DOHH2 (cell line): ENCODE measurements around the gene BOD1L1.

Experiments
- EZH2phosphoT487 ChIP-seq: fragments of 200-600 bp; sonication (generic); IDR thresholded peaks from 2 replicates; pipeline ENCODE4 v1.6.1; 2017; ENCODE audit warnings: borderline replicate concordance, mild to moderate bottlenecking, antibody characterized with exemption, low read length, moderate library complexity, mixed read lengths
- TF ChIP-seq, protein P1 (sequence below): fragments of 200-600 bp; sonication (generic); IDR thresholded peaks from one replicate; pipeline ENCODE4 v1.5.1; 2014; ENCODE audit warnings: antibody characterized with exemption, mild to moderate bottlenecking, low read depth, low read length; ENCODE audit not compliant: poor library complexity, severe bottlenecking

DNA sequence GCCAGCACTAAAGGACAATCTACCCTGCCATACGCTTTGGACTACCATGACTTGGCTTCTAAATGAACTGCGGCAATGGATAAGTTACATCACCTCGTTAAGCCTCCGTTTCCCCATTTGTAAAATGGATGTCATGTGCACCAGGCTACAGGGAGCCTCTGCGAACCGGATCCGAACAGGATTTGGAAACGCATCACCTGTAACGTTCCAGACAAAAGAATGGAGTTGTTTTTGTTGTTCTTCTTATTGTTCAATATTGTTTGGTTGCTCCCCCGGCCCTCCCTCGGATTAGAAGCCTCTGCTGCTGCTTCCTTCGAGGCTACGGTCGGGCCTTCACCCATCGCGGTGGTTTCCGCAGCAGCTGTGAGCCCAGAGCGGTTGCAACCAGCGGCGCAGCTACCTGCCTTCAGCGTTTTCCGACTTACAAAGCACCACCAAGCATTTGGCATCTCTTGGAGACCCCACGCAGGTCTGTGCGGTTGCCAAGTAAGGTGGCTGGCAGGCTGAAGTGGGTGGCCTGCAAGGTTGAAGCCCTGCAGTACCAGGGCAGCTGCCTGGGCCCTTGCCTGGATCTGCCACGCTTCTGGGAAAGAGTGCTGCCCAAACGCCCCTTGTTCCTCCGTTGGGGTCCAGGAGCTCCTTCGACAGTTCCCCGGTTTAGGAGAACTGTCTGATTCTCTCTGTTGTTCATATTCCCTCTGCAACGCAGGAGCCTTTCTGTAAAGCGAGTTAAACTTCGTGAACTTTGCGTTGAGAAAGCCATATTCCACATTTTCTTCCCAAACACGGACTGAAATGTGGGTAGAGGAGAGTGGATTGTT, 90.3 kb downstream of the BOD1L1 start:
- TF ChIP-seq, protein P1, sequence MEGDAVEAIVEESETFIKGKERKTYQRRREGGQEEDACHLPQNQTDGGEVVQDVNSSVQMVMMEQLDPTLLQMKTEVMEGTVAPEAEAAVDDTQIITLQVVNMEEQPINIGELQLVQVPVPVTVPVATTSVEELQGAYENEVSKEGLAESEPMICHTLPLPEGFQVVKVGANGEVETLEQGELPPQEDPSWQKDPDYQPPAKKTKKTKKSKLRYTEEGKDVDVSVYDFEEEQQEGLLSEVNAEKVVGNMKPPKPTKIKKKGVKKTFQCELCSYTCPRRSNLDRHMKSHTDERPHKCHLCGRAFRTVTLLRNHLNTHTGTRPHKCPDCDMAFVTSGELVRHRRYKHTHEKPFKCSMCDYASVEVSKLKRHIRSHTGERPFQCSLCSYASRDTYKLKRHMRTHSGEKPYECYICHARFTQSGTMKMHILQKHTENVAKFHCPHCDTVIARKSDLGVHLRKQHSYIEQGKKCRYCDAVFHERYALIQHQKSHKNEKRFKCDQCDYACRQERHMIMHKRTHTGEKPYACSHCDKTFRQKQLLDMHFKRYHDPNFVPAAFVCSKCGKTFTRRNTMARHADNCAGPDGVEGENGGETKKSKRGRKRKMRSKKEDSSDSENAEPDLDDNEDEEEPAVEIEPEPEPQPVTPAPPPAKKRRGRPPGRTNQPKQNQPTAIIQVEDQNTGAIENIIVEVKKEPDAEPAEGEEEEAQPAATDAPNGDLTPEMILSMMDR = no peak
- no peak for TF ChIP-seq EZH2phosphoT487
